Heart left ventricle (tissue), 16 donors: ENCODE results near the gene CTAGE8. TPM values are rescaled to one million over a fixed set of nuclear protein-coding genes. Genes with fewer than 3 reads are reported as not detected.
"Not testable (repeated sequence)": the region's sequence is repeated elsewhere in the genome, so short reads cannot be mapped to it uniquely, and the experiment has no call there.

Source experiments
- ATAC-seq, 4 donors: fragments of 200-7000 bp; cut with Tn5 transposase; one replicate each; pipeline ENCODE4 v1.9.1; 2020 to 2022; ENCODE audit warnings: moderate library complexity in 4 of 4, mild to moderate bottlenecking in 3 of 4, moderate number of reproducible peaks in 1 of 4
- DNase-seq, 5 donors: peaks; one replicate each; pipeline ENCODE4 v3.0.0-alpha.2; 2020
- H3K27ac ChIP-seq, 12 donors: fragments of 200-600 bp; sonication (generic) in 4 of 12; one replicate each; pipeline versions ENCODE4 v1.5.0 to v1.8.0; 2016 to 2022; ENCODE audit warnings: mild to moderate bottlenecking in 2 of 12
- H3K27me3 ChIP-seq, 9 donors: fragments of 200-600 bp; sonication (generic) in 2 of 9; one replicate each; pipeline versions ENCODE4 v1.5.1 to v1.8.0; 2016 to 2022; ENCODE audit warnings: mild to moderate bottlenecking in 3 of 9
- H3K36me3 ChIP-seq, 9 donors: fragments of 200-600 bp; sonication (generic) in 2 of 9; one replicate each; pipeline versions ENCODE4 v1.5.0 to v1.8.0; 2018 to 2022; ENCODE audit warnings: mild to moderate bottlenecking in 2 of 9
- H3K4me1 ChIP-seq, 12 donors: fragments of 200-600 bp; sonication (generic) in 4 of 12; one replicate each; pipeline versions ENCODE4 v1.5.0 to v1.8.0; 2016 to 2022; ENCODE audit warnings: mild to moderate bottlenecking in 3 of 12
- H3K4me3 ChIP-seq, 12 donors: fragments of 200-600 bp; sonication (generic) in 4 of 12; one replicate each; pipeline versions ENCODE4 v1.5.0 to v1.8.0; 2017 to 2022; ENCODE audit warnings: mild to moderate bottlenecking in 9 of 12, moderate library complexity in 4 of 12
- H3K9me3 ChIP-seq, 12 donors: fragments of 200-600 bp; sonication (generic) in 4 of 12; one replicate each; pipeline versions ENCODE4 v1.5.0 to v1.8.0; 2016 to 2022; ENCODE audit warnings: mild to moderate bottlenecking in 1 of 12
- WGBS, 4 donors: extraction: QIAGEN DNeasy Blood & Tissue Kit in 2 of 4; methylation state at CpG; one replicate each; pipeline versions ENCODE4 v1.1.5 to v1.1.7; 2013 to 2018; 5-methylcytosine and 5-hydroxymethylcytosine counted together
- intact Hi-C, 10 donors: fragments of 100-400 bp; cut with DNase I; formaldehyde crosslinking; loops; one replicate each; pipeline versions ENCODE4 v1.11.1 to v1.14.2; 2022
- long read RNA-seq, 3 donors: library from polyadenylated mRNA; unstranded; transcript quantifications; one replicate each; pipeline ENCODE4 v2.0.0, GENCODE V29; 2020 to 2021
- polyA plus RNA-seq, 2 donors: library from polyadenylated mRNA; stranded (reverse); fragments of 200-250 nt; gene quantifications; one replicate each; pipeline ENCODE4 v1.2.3, GENCODE V29; 2013
- total RNA-seq, 9 donors: library from RNA; depleted of rRNA in 2 of 9; stranded (reverse); fragments of >200 nt in 2 of 9; fragmentation: NEBNext Ultra II Directional in 3 of 9; extraction: Animal tissue kit (Norgen Biotek cat#: 25700) in 3 of 9; gene quantifications; one replicate each; pipeline versions ENCODE4 v1.1.0 to v1.2.4, GENCODE V29; 2016 to 2023
- donor health status: ischemic (EF 13 %, LVEDD 7.1; RV severe dilation, severe dysfunction).
- donor health status: healthy with polysubstance abuse.
- donor health status: DM: no; HTN: yes; CAD: no.
- donor health status: DM: no; HTN: no; CAD: no.
- donor health status: ischemic (EF 25% LVEDD 6.9; RV normal size, moderate dysfunction).
- donor health status: ischemic (EF 25% LVEDD 5.7; RV mildly dilated, moderate dysfunction).
- donor health status: healthy.
- donor health status: DM: yes; HTN: yes; CAD: no.
- donor health status: ischemic (EF 35%, LVEDD 5.7; RV mildly dilated, moderate dysfunction).
- donor health status: nonischemic (EF 11% LVEDD 7.7; RV severe dilation, severe dysfunction).
- donor health status: DM: yes; HTN: yes; CAD: no.
- donor health status: PGD.
- donor health status: ischemic (EF 29% LVEDD 5.4; RV normal size, mild dysfunction).
- donor health status: nonischemic (EF 23%, LVEDD 6.1; RV moderate dilation, normal function).

The CTAGE8 gene, protein sequence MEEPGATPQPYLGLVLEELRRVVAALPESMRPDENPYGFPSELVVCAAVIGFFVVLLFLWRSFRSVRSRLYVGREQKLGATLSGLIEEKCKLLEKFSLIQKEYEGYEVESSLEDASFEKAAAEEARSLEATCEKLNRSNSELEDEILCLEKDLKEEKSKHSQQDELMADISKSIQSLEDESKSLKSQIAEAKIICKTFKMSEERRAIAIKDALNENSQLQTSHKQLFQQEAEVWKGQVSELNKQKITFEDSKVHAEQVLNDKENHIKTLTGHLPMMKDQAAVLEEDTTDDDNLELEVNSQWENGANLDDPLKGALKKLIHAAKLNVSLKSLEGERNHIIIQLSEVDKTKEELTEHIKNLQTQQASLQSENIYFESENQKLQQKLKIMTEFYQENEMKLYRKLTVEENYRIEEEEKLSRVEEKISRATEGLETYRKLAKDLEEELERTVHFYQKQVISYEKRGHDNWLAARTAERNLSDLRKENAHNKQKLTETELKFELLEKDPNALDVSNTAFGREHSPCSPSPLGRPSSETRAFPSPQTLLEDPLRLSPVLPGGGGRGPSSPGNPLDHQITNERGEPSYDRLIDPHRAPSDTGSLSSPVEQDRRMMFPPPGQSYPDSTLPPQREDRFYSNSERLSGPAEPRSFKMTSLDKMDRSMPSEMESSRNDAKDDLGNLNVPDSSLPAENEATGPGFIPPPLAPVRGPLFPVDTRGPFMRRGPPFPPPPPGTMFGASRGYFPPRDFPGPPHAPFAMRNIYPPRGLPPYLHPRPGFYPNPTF
- total RNA-seq (under 1 TPM in 2 of 9 donors, not detected in 7; 0.13 to 0.51 TPM), polyA plus RNA-seq (under 1 TPM in 1 of 2 donors, not detected in 1; 0.07 TPM)
- long read RNA-seq, donor 1 = 0 reads
- long read RNA-seq, donor 2 = 0 reads
- long read RNA-seq, donor 3 = 0 reads

GRCh38 chr7:144269188-144269587, at the start of gene CTAGE8:
Gene CTAGE8, minus strand, starts transcription at chr7:144269288. Its CDS starts 38 bp downstream, at chr7:144269250.
- H3K36me3 ChIP-seq, DNase-seq, ATAC-seq, H3K27ac ChIP-seq, H3K9me3 ChIP-seq, H3K27me3 ChIP-seq, H3K4me3 ChIP-seq, H3K4me1 ChIP-seq, intact Hi-C loops: not testable (repeated sequence)
- 92 to 97% methylated on average over 2 to 3 of the region's 19 CpGs; no CpG with 5 or more reads in 2 of the 4 donors for WGBS, 4 donors

GRCh38 chr7:144317537-144317936, 48.4 kb upstream of the CTAGE8 start:
- intact Hi-C loops, H3K36me3 ChIP-seq, DNase-seq, ATAC-seq, H3K27me3 ChIP-seq, H3K9me3 ChIP-seq, H3K4me3 ChIP-seq, H3K4me1 ChIP-seq, H3K27ac ChIP-seq: not testable (repeated sequence)
- 100% methylated on average over 1 of the region's 1 CpG; no CpG with 5 or more reads in 3 of the 4 donors for WGBS, 4 donors

DNA sequence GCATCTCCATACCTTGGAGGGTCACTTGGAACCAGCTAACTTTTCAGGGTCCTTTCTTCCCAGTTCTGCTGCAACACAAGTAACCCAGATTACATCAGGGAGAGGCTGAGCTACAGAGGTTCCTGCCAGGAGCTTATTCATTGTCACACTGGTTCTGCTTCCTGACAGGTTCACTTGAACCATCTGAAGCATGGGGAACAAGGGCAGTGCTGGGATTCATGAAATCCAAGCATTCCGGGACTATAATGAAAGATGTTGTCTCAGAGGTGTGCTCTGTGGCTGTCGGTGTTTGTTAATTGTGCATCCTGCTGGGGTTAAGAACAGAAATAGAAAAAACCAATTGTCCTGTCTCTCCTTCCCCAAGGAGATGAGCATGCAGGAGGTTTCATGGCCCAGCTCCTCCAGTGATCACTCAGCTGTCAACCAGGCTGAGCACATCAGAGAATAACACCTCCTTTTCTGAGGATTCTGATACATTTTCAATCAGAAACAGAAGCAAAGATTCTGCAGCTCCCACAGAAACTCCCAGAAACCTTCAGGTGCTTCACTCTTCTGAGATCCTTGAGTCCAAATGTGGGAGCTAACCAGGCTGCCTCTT, 42.9 kb upstream of the CTAGE8 start, which contains the start of gene OR2A1:
Gene OR2A1 (plus strand): TSS at position 548 of the 598 bp plus-strand sequence. CDS start 5,706 bp downstream, outside the sequence.
- H3K9me3 ChIP-seq, intact Hi-C loops, H3K4me1 ChIP-seq, H3K36me3 ChIP-seq, H3K4me3 ChIP-seq, DNase-seq, H3K27ac ChIP-seq, H3K27me3 ChIP-seq, ATAC-seq: not testable (repeated sequence)
- WGBS, 4 donors = 81% methylated on average over 2 of the region's 2 CpGs; no CpG with 5 or more reads in 3 of the 4 donors

DNA sequence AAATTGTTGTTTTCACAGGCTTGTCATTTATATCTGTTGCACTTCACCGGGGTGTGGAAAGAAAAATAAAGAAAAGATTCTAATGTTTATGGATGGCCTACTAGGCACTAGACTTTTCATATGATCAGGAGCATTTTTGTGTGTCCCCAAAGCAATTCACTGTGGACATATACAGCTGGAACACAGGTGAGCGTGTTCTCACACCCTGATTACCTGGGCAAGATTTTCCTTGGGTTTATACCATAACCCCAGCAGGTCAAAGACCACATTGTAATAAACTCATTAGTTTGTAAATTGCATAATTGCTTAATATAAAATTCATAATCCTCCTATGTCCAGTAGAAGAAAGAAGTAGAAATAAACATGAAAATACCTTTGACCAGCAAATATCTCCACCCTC, 42.1 kb upstream of the CTAGE8 start:
- WGBS, 4 donors = 92% methylated on average over 1 of the region's 2 CpGs; no CpG with 5 or more reads in 3 of the 4 donors
- H3K4me3 ChIP-seq, ATAC-seq, H3K27ac ChIP-seq, intact Hi-C loops, H3K36me3 ChIP-seq, H3K4me1 ChIP-seq, H3K9me3 ChIP-seq, DNase-seq, H3K27me3 ChIP-seq: not testable (repeated sequence)

DNA sequence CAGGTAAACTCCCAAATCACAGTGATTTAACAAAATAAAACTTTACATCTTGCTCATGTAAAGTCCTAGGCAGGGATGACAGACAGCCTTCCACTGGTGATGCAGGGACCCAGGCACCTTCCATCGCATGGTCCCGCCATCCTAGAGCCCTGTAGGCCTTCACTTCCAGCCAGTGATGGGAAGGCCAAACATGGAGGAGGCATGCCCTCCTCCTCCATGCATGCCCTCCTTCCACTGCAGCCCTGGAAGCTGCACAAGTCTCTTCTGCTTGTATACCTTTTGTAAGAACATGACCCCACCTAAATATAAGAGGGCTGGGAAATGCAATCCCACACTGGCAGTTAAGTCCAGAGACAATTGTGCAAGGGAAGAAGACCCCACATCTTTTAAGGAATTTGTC, 40.6 kb upstream of the CTAGE8 start:
- intact Hi-C loops, H3K27ac ChIP-seq, H3K27me3 ChIP-seq, DNase-seq, H3K9me3 ChIP-seq, H3K4me3 ChIP-seq, H3K36me3 ChIP-seq, ATAC-seq, H3K4me1 ChIP-seq: not testable (repeated sequence)
- no CpG with 5 or more reads among the region's 2 CpGs for WGBS, 4 donors

DNA sequence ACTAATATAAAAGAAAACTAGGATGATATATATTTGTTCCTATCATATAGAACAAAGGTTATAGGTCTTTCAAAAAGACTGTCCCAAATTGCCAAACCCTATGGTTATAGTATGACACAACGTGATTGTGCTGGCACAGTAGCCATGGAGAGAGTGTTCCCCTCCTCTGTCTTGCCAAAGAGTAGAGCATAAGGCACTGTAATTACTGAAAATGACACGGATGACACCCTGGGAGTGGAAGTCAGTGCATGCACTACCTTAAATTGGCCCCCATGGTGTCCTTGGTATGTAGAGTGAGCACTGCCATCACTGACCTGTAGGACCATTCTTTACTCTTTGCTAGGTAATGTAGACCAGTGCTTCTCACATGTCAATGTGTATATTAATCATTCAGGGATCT, 36.1 kb upstream of the CTAGE8 start:
- H3K4me1 ChIP-seq, H3K27me3 ChIP-seq, H3K27ac ChIP-seq, H3K36me3 ChIP-seq, H3K4me3 ChIP-seq, DNase-seq, ATAC-seq, H3K9me3 ChIP-seq, intact Hi-C loops: not testable (repeated sequence)
- WGBS, 4 donors = no CpG with 5 or more reads among the region's 2 CpGs

DNA sequence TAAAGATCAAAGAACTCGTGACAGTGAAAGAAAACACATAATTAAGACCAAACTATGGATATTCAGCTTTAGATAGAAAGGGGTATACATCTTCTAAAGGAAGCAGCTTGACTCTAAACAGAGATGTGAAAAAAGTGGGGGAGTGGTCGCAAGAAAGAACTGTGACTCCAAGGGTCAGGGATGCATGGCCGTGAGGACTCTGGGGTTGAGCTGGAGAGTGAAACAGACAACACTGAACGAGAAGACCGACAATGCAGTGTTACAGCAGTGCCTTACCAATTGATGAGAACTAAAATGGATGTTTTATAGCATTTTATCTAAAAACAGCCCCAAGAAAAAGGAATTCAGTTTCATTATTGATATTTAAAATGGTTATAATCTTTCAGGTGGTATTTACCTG, 34.5 kb upstream of the CTAGE8 start:
- H3K36me3 ChIP-seq, H3K27me3 ChIP-seq, H3K4me1 ChIP-seq, DNase-seq, H3K4me3 ChIP-seq, H3K9me3 ChIP-seq, ATAC-seq, H3K27ac ChIP-seq, intact Hi-C loops: not testable (repeated sequence)
- no CpG with 5 or more reads among the region's 5 CpGs for WGBS, 4 donors

- DNase-seq, H3K9me3 ChIP-seq, H3K27ac ChIP-seq, H3K27me3 ChIP-seq, intact Hi-C loops, H3K4me1 ChIP-seq, H3K36me3 ChIP-seq, H3K4me3 ChIP-seq, ATAC-seq: not testable (repeated sequence)
- no CpG with 5 or more reads among the region's 1 CpG for WGBS, 4 donors
Observed at GRCh38 chr7:144302578-144303303, 33.7 kb upstream of the CTAGE8 start.

- H3K4me1 ChIP-seq, H3K9me3 ChIP-seq, H3K27ac ChIP-seq, DNase-seq, H3K4me3 ChIP-seq, H3K36me3 ChIP-seq, intact Hi-C loops, H3K27me3 ChIP-seq: not testable (repeated sequence)
- peak; percentile 51 to 92 (median 85) for ATAC-seq
- WGBS, 4 donors = no CpG with 5 or more reads among the region's 60 CpGs
Observed at GRCh38 chr7:144293794-144294499, 24.9 kb upstream of the CTAGE8 start.
